ENCODE data around the gene BTK. TPM values are rescaled to one million over a fixed set of nuclear protein-coding genes. Genes with fewer than 3 reads are reported as not detected.

The BTK gene
- total and polyA plus RNA-seq, 9 of the 15 experiments (the other 6 are each of a cell fraction or from before 2014, with no cell fraction given) = 14.9 to 93.4 (median 65.2) TPM

DNA sequence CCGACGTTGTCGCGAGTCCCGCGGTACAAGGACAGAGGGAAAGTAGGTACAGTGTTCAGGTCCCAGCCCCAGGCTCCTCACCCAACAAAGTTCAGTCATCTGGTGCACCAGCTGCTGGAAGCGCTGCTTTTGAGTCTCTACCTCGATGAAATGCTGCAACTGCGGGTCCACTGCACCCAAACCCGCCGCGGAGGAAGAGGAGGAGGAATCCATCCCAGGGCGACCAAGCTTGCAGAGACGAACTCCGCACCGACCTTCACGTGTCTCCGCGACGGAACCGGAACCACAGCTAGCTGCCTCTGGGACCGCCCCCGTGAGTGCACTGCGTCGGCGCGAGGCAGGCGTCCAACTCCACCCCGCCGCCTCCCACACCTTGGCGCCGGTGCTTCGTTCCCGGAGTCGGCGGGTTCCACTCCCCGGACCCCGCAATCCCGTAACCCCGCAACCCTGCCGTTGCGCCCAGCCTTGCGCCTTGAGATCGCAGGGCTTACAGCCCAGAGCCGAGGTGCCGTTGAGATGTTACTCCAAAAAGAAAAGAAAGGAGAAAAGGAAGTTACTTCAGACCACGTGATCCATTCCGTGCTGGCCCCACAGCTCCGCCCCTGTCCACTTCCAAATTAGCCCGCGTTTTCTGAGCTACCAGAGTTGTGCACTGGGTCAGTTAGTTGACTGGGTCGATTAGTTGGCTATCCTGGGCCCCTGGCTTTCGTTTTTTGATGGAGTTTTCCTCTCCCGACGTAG is 37.4 kb downstream of the BTK start, which contains the start of gene TIMM8A (continued):
- no peak for TF ChIP-seq OTX1 (CRISPR knock-in tag; IDR thresholded peaks at IDR 0.05)
- TF ChIP-seq ZKSCAN1 (IDR thresholded peaks at IDR 0.05; ENCODE audit: low read depth, low read length) = no peak
- peak; percentile 91 for TF ChIP-seq SAP30 (IDR thresholded peaks at IDR 0.05; ENCODE audit: borderline replicate concordance, insufficient read depth, low read depth, low read length, poor library complexity, severe bottlenecking)
- no peak for TF ChIP-seq ZFX (CRISPR knock-in tag; IDR thresholded peaks at IDR 0.05)
- TF ChIP-seq XRCC5 (IDR thresholded peaks at IDR 0.05; ENCODE audit: low read depth, low read length) = no peak
- no peak for TF ChIP-seq RHOXF2B (CRISPR knock-in tag; conservative IDR thresholded peaks at IDR 0.05)
- TF ChIP-seq, protein P1, sequence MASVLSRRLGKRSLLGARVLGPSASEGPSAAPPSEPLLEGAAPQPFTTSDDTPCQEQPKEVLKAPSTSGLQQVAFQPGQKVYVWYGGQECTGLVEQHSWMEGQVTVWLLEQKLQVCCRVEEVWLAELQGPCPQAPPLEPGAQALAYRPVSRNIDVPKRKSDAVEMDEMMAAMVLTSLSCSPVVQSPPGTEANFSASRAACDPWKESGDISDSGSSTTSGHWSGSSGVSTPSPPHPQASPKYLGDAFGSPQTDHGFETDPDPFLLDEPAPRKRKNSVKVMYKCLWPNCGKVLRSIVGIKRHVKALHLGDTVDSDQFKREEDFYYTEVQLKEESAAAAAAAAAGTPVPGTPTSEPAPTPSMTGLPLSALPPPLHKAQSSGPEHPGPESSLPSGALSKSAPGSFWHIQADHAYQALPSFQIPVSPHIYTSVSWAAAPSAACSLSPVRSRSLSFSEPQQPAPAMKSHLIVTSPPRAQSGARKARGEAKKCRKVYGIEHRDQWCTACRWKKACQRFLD (CRISPR knock-in tag; IDR thresholded peaks at IDR 0.05) = 0 out of 2 replicates have a peak, but pooled peaks have one; percentile 54
- TF ChIP-seq ZNF561 (CRISPR knock-in tag; conservative IDR thresholded peaks at IDR 0.05) = no peak
- TF ChIP-seq KAT7 (CRISPR knock-in tag; IDR thresholded peaks at IDR 0.05; ENCODE audit: borderline replicate concordance) = no peak
- TF ChIP-seq ZNF551 (CRISPR knock-in tag; IDR thresholded peaks at IDR 0.05) = no peak
- no peak for TF ChIP-seq NR1H2 (CRISPR knock-in tag; IDR thresholded peaks at IDR 0.05)
- TF ChIP-seq, protein P2, sequence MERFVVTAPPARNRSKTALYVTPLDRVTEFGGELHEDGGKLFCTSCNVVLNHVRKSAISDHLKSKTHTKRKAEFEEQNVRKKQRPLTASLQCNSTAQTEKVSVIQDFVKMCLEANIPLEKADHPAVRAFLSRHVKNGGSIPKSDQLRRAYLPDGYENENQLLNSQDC (CRISPR knock-in tag; IDR thresholded peaks at IDR 0.05) = no peak
- TF ChIP-seq ZEB2 (IDR thresholded peaks at IDR 0.05) = 0 out of 2 replicates have a peak, but pooled peaks have one; percentile 57
- no peak for TF ChIP-seq BACH1 (tag; IDR thresholded peaks at IDR 0.05)
- no peak for TF ChIP-seq ZNF668 (CRISPR knock-in tag; IDR thresholded peaks at IDR 0.05)
- no peak for TF ChIP-seq ZNF263 (CRISPR knock-in tag; IDR thresholded peaks at IDR 0.05; ENCODE audit: borderline replicate concordance)
- peak; percentile 38 for TF ChIP-seq MEIS2 (IDR thresholded peaks at IDR 0.05; ENCODE audit: partially characterized antibody)
- TF ChIP-seq, protein P3, sequence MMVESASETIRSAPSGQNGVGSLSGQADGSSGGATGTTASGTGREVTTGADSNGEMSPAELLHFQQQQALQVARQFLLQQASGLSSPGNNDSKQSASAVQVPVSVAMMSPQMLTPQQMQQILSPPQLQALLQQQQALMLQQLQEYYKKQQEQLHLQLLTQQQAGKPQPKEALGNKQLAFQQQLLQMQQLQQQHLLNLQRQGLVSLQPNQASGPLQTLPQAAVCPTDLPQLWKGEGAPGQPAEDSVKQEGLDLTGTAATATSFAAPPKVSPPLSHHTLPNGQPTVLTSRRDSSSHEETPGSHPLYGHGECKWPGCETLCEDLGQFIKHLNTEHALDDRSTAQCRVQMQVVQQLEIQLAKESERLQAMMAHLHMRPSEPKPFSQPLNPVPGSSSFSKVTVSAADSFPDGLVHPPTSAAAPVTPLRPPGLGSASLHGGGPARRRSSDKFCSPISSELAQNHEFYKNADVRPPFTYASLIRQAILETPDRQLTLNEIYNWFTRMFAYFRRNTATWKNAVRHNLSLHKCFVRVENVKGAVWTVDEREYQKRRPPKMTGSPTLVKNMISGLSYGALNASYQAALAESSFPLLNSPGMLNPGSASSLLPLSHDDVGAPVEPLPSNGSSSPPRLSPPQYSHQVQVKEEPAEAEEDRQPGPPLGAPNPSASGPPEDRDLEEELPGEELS (CRISPR knock-in tag; IDR thresholded peaks at IDR 0.05; ENCODE audit: borderline replicate concordance) = no peak; the same call in 1 of the 2 replicates
- TF ChIP-seq, protein P4, sequence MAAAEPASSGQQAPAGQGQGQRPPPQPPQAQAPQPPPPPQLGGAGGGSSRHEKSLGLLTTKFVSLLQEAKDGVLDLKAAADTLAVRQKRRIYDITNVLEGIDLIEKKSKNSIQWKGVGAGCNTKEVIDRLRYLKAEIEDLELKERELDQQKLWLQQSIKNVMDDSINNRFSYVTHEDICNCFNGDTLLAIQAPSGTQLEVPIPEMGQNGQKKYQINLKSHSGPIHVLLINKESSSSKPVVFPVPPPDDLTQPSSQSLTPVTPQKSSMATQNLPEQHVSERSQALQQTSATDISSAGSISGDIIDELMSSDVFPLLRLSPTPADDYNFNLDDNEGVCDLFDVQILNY (CRISPR knock-in tag; IDR thresholded peaks at IDR 0.05) = no peak
- peak; percentile 90 for TF ChIP-seq POLR2A (conservative IDR thresholded peaks at IDR 0.05)
- TF ChIP-seq ARID1B (IDR thresholded peaks at IDR 0.05) = no peak; the same call in 1 of the 2 replicates
- TF ChIP-seq ZNF740 (CRISPR knock-in tag; IDR thresholded peaks at IDR 0.05) = no peak
- TF ChIP-seq ZNF740 (tag; IDR thresholded peaks at IDR 0.05) = no peak
- TF ChIP-seq NR4A1 (CRISPR knock-in tag; IDR thresholded peaks at IDR 0.05) = no peak
- no peak for TF ChIP-seq NR4A1 (tag; IDR thresholded peaks at IDR 0.05)
